ENCODE data around the gene NIP7. TPM values are rescaled to one million over a fixed set of nuclear protein-coding genes. Genes with fewer than 3 reads are reported as not detected.

The NIP7 gene
- total RNA-seq, 4 donors from 2014 or later, result 7.3 to 13.5 (median 9.7) TPM

DNA sequence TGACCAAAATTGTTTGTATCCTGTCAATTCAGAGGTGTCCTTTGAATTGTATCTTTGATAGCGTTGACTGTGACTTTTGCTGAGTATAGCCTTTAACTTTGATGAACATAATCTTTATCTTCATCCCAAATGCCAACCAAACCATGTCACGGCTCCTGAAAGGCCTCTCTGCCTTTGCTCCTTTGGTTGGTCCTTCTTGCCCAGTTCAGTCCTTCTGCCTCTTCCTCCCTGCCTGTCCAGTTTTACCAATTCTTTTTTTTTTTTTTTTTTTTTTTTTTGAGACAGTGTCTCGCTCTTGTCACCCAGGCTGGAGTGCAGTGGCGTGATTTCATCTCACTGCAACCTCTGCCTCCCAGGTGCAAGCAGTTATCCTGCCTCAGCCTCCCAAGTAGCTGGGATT, 41.3 kb upstream of the NIP7 start:
- Histone ChIP-seq H3K36me3 (peaks cover 0 to 16% of the 10 kb centered on the region in 2 donors), H3K27me3 (no peaks in the 10 kb centered on the region), H3K9me3 (no peaks in the 10 kb centered on the region), H3K4me3 (no peak overlapping the region), H3K4me1 (no peaks in the 10 kb centered on the region), H3K27ac (no peak overlapping the region)
- intact Hi-C loops (cut with DNase I; ENCODE audit: low total_unique reads), result no loop called here
- DNase-seq (no peak), ATAC-seq (no peak)
- TF ChIP-seq POLR2A (IDR thresholded peaks at IDR 0.05), result no peak
- TF ChIP-seq, protein P1, sequence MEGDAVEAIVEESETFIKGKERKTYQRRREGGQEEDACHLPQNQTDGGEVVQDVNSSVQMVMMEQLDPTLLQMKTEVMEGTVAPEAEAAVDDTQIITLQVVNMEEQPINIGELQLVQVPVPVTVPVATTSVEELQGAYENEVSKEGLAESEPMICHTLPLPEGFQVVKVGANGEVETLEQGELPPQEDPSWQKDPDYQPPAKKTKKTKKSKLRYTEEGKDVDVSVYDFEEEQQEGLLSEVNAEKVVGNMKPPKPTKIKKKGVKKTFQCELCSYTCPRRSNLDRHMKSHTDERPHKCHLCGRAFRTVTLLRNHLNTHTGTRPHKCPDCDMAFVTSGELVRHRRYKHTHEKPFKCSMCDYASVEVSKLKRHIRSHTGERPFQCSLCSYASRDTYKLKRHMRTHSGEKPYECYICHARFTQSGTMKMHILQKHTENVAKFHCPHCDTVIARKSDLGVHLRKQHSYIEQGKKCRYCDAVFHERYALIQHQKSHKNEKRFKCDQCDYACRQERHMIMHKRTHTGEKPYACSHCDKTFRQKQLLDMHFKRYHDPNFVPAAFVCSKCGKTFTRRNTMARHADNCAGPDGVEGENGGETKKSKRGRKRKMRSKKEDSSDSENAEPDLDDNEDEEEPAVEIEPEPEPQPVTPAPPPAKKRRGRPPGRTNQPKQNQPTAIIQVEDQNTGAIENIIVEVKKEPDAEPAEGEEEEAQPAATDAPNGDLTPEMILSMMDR (IDR thresholded peaks at IDR 0.05 in 4 of 5, conservative IDR thresholded peaks at IDR 0.05 in 1 of 5), result no peak
- in situ Hi-C loops (cut with MboI; ENCODE audit: low sequenced_read_pairs in 4 of 4), result loop anchor here in 2 of 4 donors (25.0 kb wide), 2 partner anchors 136 to 761 kb away; partner anchors contain the start of gene ZFP90 (in 1 of the 2)

- Histone ChIP-seq H3K27ac (no peak overlapping the region), H3K4me1 (no peaks in the 10 kb centered on the region), H3K9me3 (no peaks in the 10 kb centered on the region), H3K36me3 (peaks cover 0 to 16% of the 10 kb centered on the region in 2 donors), H3K27me3 (no peaks in the 10 kb centered on the region), H3K4me3 (no peak overlapping the region)
- no peak for ATAC-seq
- DNase-seq, result no peak
- in situ Hi-C loops (cut with MboI; ENCODE audit: low sequenced_read_pairs in 4 of 4) (no loop called here), intact Hi-C loops (cut with DNase I; ENCODE audit: low total_unique reads) (no loop called here)
- no peak for TF ChIP-seq POLR2A (IDR thresholded peaks at IDR 0.05)
- TF ChIP-seq, protein P1 (IDR thresholded peaks at IDR 0.05 in 4 of 5, conservative IDR thresholded peaks at IDR 0.05 in 1 of 5), result no peak
Measured at GRCh38 chr16:69301187-69301586, 38.4 kb upstream of the NIP7 start.

DNA sequence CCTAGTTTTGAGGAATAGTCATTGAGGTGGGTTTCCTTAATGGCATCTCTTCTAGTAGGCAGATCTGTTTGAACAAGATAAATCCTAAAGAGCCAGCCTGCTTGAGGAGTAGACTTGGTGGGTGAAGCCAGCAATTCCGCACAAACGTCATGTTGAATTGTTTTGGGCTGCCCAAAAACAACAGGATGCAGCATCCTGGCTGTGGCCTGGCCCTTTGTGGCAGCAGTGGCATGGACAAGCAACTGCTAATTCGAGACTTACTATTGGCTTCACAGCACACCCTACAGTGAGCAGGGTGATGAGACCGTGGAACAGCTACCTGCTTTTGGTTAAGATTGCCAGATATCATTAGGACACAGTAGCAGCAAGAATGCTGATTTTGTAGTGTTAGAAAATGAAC, 37.7 kb upstream of the NIP7 start:
- no peaks in the 10 kb centered on the region for H3K4me1 ChIP-seq
- in situ Hi-C loops (cut with MboI; ENCODE audit: low sequenced_read_pairs in 4 of 4) (no loop called here), intact Hi-C loops (cut with DNase I; ENCODE audit: low total_unique reads) (no loop called here)
- DNase-seq, result no peak
- no peak for ATAC-seq
- no peaks in the 10 kb centered on the region for H3K9me3 ChIP-seq
- H3K27me3 ChIP-seq, result no peaks in the 10 kb centered on the region
- no peak overlapping the region for H3K4me3 ChIP-seq
- peaks cover 0 to 16% of the 10 kb centered on the region in 2 donors for H3K36me3 ChIP-seq
- H3K27ac ChIP-seq, result no peak overlapping the region
- TF ChIP-seq, protein P1 (IDR thresholded peaks at IDR 0.05 in 4 of 5, conservative IDR thresholded peaks at IDR 0.05 in 1 of 5), result no peak
- TF ChIP-seq POLR2A (IDR thresholded peaks at IDR 0.05), result no peak

GRCh38 chr16:69302301-69302700, 37.3 kb upstream of the NIP7 start:
- no peak for TF ChIP-seq POLR2A (IDR thresholded peaks at IDR 0.05)
- TF ChIP-seq, protein P1 (IDR thresholded peaks at IDR 0.05 in 4 of 5, conservative IDR thresholded peaks at IDR 0.05 in 1 of 5), result no peak
- Histone ChIP-seq H3K9me3 (no peaks in the 10 kb centered on the region), H3K27ac (no peak overlapping the region), H3K27me3 (no peaks in the 10 kb centered on the region), H3K36me3 (peaks cover 0 to 16% of the 10 kb centered on the region in 2 donors), H3K4me3 (no peak overlapping the region), H3K4me1 (no peaks in the 10 kb centered on the region)
- intact Hi-C loops (cut with DNase I; ENCODE audit: low total_unique reads) (no loop called here), in situ Hi-C loops (cut with MboI; ENCODE audit: low sequenced_read_pairs in 4 of 4) (no loop called here)
- no peak for DNase-seq
- no peak for ATAC-seq

GRCh38 chr16:69306031-69306430, 33.5 kb upstream of the NIP7 start:
- H3K27ac ChIP-seq, result no peak overlapping the region
- in situ Hi-C loops (cut with MboI; ENCODE audit: low sequenced_read_pairs in 4 of 4) (no loop called here), intact Hi-C loops (cut with DNase I; ENCODE audit: low total_unique reads) (no loop called here)
- no peak overlapping the region for H3K4me3 ChIP-seq
- TF ChIP-seq POLR2A (IDR thresholded peaks at IDR 0.05), result no peak
- TF ChIP-seq, protein P1 (IDR thresholded peaks at IDR 0.05 in 4 of 5, conservative IDR thresholded peaks at IDR 0.05 in 1 of 5), result no peak
- H3K36me3 ChIP-seq, result peaks cover 0 to 6% of the 10 kb centered on the region in 2 donors
- H3K27me3 ChIP-seq, result no peaks in the 10 kb centered on the region
- no peak for ATAC-seq
- H3K4me1 ChIP-seq, result peaks cover 3 to 4% of the 10 kb centered on the region in 2 donors
- H3K9me3 ChIP-seq, result no peaks in the 10 kb centered on the region
- no peak for DNase-seq

Data from gastrocnemius medialis (tissue), 4 donors.